Measurements from ENCODE around the gene GRIPAP1. TPM values are rescaled to one million over a fixed set of nuclear protein-coding genes. Genes with fewer than 3 reads are reported as not detected.

The GRIPAP1 gene
- total RNA-seq, 6 experiments from 2014 or later = 23.2 to 32.1 (median 27.5) TPM

GRCh38 chrX:48974574-48974973 is 27.5 kb downstream of the GRIPAP1 start:
- H3K27ac Mint-ChIP-seq = no peak overlapping the region
- no peak overlapping the region for H3K4me3 Mint-ChIP-seq
- H3K4me1 Mint-ChIP-seq (ENCODE audit: low read depth) = peaks cover 14% of the 10 kb centered on the region
- DNase-seq = no peak
- H3K27me3 Mint-ChIP-seq (ENCODE audit: insufficient read depth) = no peaks in the 10 kb centered on the region; the same call in 1 of the 2 replicates
- H3K36me3 Mint-ChIP-seq (ENCODE audit: low read depth) = peaks cover 9% of the 10 kb centered on the region
- TF ChIP-seq CTCF (IDR thresholded peaks at IDR 0.05) = no peak
- H3K9me3 Mint-ChIP-seq = no peaks in the 10 kb centered on the region

- no peak for TF ChIP-seq CTCF (IDR thresholded peaks at IDR 0.05)
- Mint-ChIP-seq H3K27me3 (ENCODE audit: insufficient read depth) (no peaks in the 10 kb centered on the region; the same call in 1 of the 2 replicates), H3K27ac (no peak overlapping the region), H3K4me1 (ENCODE audit: low read depth) (peaks cover 14% of the 10 kb centered on the region), H3K36me3 (ENCODE audit: low read depth) (peaks cover 9% of the 10 kb centered on the region), H3K9me3 (no peaks in the 10 kb centered on the region), H3K4me3 (no peak overlapping the region)
- DNase-seq = no peak
Measured at GRCh38 chrX:48974033-48974432, 28.0 kb downstream of the GRIPAP1 start.

- DNase-seq = peak; percentile 33
Measured at GRCh38 chrX:48972220-48973164, 29.6 kb downstream of the GRIPAP1 start.

GRCh38 chrX:48971249-48972219 is 30.5 kb downstream of the GRIPAP1 start, which contains the start of gene KCND1:
KCND1 (minus strand) TSS chrX:48971844; CDS start chrX:48970271, 1,573 bp downstream.
- peak; percentile 37 for DNase-seq
- no peak for TF ChIP-seq CTCF (IDR thresholded peaks at IDR 0.05)
- Mint-ChIP-seq H3K36me3 (ENCODE audit: low read depth) (peaks cover 5% of the 10 kb centered on the region), H3K27ac (peak within 1 kb of the TSS; percentile 46), H3K9me3 (no peaks in the 10 kb centered on the region), H3K4me3 (peak within 1 kb of the TSS; percentile 85), H3K27me3 (ENCODE audit: insufficient read depth) (no peaks in the 10 kb centered on the region; the same call in 1 of the 2 replicates), H3K4me1 (ENCODE audit: low read depth) (peaks cover 25% of the 10 kb centered on the region)

More at GRCh38 chrX:48972220-48973164, 29.6 kb downstream of the GRIPAP1 start:
- Mint-ChIP-seq H3K9me3 (no peaks in the 10 kb centered on the region), H3K27ac (peak overlapping the region; percentile 36), H3K36me3 (ENCODE audit: low read depth) (peaks cover 5% of the 10 kb centered on the region), H3K4me3 (peak overlapping the region; percentile 85), H3K27me3 (ENCODE audit: insufficient read depth) (no peaks in the 10 kb centered on the region; the same call in 1 of the 2 replicates), H3K4me1 (ENCODE audit: low read depth) (peaks cover 18% of the 10 kb centered on the region)
- TF ChIP-seq CTCF (IDR thresholded peaks at IDR 0.05) = peak; percentile 77

- no peak overlapping the region for H3K4me3 Mint-ChIP-seq
- no peak overlapping the region for H3K27ac Mint-ChIP-seq
- no peak for DNase-seq
- no peak for TF ChIP-seq CTCF (IDR thresholded peaks at IDR 0.05)
- H3K9me3 Mint-ChIP-seq = no peaks in the 10 kb centered on the region
- no peaks in the 10 kb centered on the region; the same call in 1 of the 2 replicates for H3K27me3 Mint-ChIP-seq (ENCODE audit: insufficient read depth)
- peaks cover 25% of the 10 kb centered on the region for H3K4me1 Mint-ChIP-seq (ENCODE audit: low read depth)
- H3K36me3 Mint-ChIP-seq (ENCODE audit: low read depth) = no peaks in the 10 kb centered on the region; the same call in 1 of the 2 replicates
Measured at GRCh38 chrX:48969471-48969870, 32.6 kb downstream of the GRIPAP1 start.
